CD4-positive, alpha-beta T cell (primary cell): ENCODE data around the gene GBA2. TPM values are rescaled to one million over a fixed set of nuclear protein-coding genes. Genes with fewer than 3 reads are reported as not detected.

Source experiments
- ATAC-seq: fragments of 200-7000 bp; cut with Tn5 transposase; one replicate; pipeline ENCODE4 v1.10.0; 2022; ENCODE audit warnings: mild to moderate bottlenecking; ENCODE audit not compliant: poor library complexity
- CTCF ChIA-PET: fragments of 350-600 bp; sonication (Branson Sonifier 250); formaldehyde crosslinking; loops from one replicate; lab custom pipeline; 2021; ENCODE audit warnings: antibody characterized with exemption, inconsistent platforms; lab: Charles Lee
- POLR2A ChIA-PET: fragments of 350-600 bp; sonication (Branson Sonifier 250); formaldehyde crosslinking; loops from one replicate; lab custom pipeline; 2021; ENCODE audit warnings: antibody characterized with exemption, inconsistent platforms; lab: Charles Lee
- DNase-seq, 14 experiments: peaks; one replicate each; pipeline ENCODE4 v3.0.0-alpha.2; 2013 to 2020; ENCODE audit warnings: mixed read lengths in 2 of 14
- H3K27ac ChIP-seq, 2 donors: one replicate each; pipeline versions ENCODE4 v1.5.1 to v1.7.0; 2013; ENCODE audit warnings: low read length in 2 of 2, low read depth in 1 of 2, mild to moderate bottlenecking in 1 of 2
- H3K27me3 ChIP-seq, 2 experiments: 1 replicate in 1 of 2; 2 replicates in 1 of 2; pipeline versions ENCODE4 v1.6.1 to v1.7.0; 2013; ENCODE audit warnings: low read length in 2 of 2, control low read depth in 1 of 2, mild to moderate bottlenecking in 1 of 2, moderate library complexity in 1 of 2; ENCODE audit not compliant: insufficient read depth in 2 of 2, control insufficient read depth in 1 of 2
- H3K36me3 ChIP-seq: one replicate; pipeline ENCODE4 v1.6.1; 2013; ENCODE audit warnings: low read length, control low read depth; ENCODE audit not compliant: insufficient read depth
- H3K4me1 ChIP-seq: one replicate; pipeline ENCODE4 v1.6.1; 2013; ENCODE audit warnings: low read length, control low read depth; ENCODE audit not compliant: insufficient read depth
- H3K4me3 ChIP-seq: one replicate; pipeline ENCODE4 v1.5.1; 2013; ENCODE audit warnings: mild to moderate bottlenecking, low read length, moderate library complexity
- H3K9me3 ChIP-seq, 2 experiments: 1 replicate in 1 of 2; 2 replicates in 1 of 2; pipeline versions ENCODE4 v1.6.1 to v1.7.0; 2013; ENCODE audit warnings: low read length in 2 of 2, mild to moderate bottlenecking in 2 of 2, control low read depth in 1 of 2, moderate library complexity in 1 of 2; ENCODE audit not compliant: control insufficient read depth in 1 of 2, insufficient read depth in 1 of 2
- H3K27ac Mint-ChIP-seq: one replicate; pipeline ENCODE4 v1.8.0; 2020; ENCODE audit warnings: mixed read lengths
- H3K27me3 Mint-ChIP-seq: one replicate; pipeline ENCODE4 v1.8.0; 2021; ENCODE audit warnings: mixed read lengths
- H3K36me3 Mint-ChIP-seq: one replicate; pipeline ENCODE4 v1.8.0; 2021; ENCODE audit warnings: low read depth, mixed read lengths
- H3K4me1 Mint-ChIP-seq: one replicate; pipeline ENCODE4 v1.8.0; 2021; ENCODE audit warnings: low read depth, mixed read lengths
- H3K4me3 Mint-ChIP-seq: one replicate; pipeline ENCODE4 v1.8.0; 2020; ENCODE audit warnings: mild to moderate bottlenecking, mixed read lengths
- H3K9me3 Mint-ChIP-seq: one replicate; pipeline ENCODE4 v1.8.0; 2020; ENCODE audit warnings: mixed read lengths
- intact Hi-C, 2 experiments: fragments of 100-400 bp; cut with DNase I in 1 of 2; cut with micrococcal nuclease in 1 of 2; formaldehyde crosslinking; loops; one replicate each; pipeline versions ENCODE4 v1.15.1 to v1.9.0; 2023 to 2025; cut with DNase I, micrococcal nuclease
- total RNA-seq, 174 experiments: library from RNA in 2 of 174; stranded (reverse) in 2 of 174; gene quantifications; one replicate each; pipeline ENCODE4 v1.2.3 and lab custom pipeline; 2021 to 2026
- TF ChIP-seq, protein P1 (sequence below): fragments of 200-600 bp; IDR thresholded peaks from one replicate; pipeline ENCODE4 v1.8.0; 2022; ENCODE audit warnings: antibody characterized with exemption, mild to moderate bottlenecking

The GBA2 gene
- total RNA-seq, 2 experiments from 2014 or later = 17.3 to 18.6 TPM

GRCh38 chr9:35700031-35700430 is 49.0 kb downstream of the GBA2 start:
- intact Hi-C loops = no loop called here
- DNase-seq (no peak), ATAC-seq (no peak)
- Histone ChIP-seq H3K36me3 (peaks cover 83% of the 10 kb centered on the region), H3K9me3 (no peaks in the 10 kb centered on the region), H3K27me3 (no peaks in the 10 kb centered on the region), H3K4me3 (no peak overlapping the region), H3K4me1 (peaks cover 8% of the 10 kb centered on the region), H3K27ac (no peak overlapping the region)
- H3K4me1 Mint-ChIP-seq = peaks cover 13% of the 10 kb centered on the region
- TF ChIP-seq, protein P1, sequence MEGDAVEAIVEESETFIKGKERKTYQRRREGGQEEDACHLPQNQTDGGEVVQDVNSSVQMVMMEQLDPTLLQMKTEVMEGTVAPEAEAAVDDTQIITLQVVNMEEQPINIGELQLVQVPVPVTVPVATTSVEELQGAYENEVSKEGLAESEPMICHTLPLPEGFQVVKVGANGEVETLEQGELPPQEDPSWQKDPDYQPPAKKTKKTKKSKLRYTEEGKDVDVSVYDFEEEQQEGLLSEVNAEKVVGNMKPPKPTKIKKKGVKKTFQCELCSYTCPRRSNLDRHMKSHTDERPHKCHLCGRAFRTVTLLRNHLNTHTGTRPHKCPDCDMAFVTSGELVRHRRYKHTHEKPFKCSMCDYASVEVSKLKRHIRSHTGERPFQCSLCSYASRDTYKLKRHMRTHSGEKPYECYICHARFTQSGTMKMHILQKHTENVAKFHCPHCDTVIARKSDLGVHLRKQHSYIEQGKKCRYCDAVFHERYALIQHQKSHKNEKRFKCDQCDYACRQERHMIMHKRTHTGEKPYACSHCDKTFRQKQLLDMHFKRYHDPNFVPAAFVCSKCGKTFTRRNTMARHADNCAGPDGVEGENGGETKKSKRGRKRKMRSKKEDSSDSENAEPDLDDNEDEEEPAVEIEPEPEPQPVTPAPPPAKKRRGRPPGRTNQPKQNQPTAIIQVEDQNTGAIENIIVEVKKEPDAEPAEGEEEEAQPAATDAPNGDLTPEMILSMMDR = no peak
- no peak overlapping the region for H3K4me3 Mint-ChIP-seq
- no peak overlapping the region for H3K27ac Mint-ChIP-seq
- H3K9me3 Mint-ChIP-seq = no peaks in the 10 kb centered on the region
- POLR2A ChIA-PET = interaction anchor here (1.3 kb wide), 1 partner anchor 54 kb away, joined by 4 read pairs; no protein-coding TSS in a partner anchor
- CTCF ChIA-PET = no interaction called here
- H3K27me3 Mint-ChIP-seq = no peaks in the 10 kb centered on the region
- H3K36me3 Mint-ChIP-seq = no peaks in the 10 kb centered on the region

DNA sequence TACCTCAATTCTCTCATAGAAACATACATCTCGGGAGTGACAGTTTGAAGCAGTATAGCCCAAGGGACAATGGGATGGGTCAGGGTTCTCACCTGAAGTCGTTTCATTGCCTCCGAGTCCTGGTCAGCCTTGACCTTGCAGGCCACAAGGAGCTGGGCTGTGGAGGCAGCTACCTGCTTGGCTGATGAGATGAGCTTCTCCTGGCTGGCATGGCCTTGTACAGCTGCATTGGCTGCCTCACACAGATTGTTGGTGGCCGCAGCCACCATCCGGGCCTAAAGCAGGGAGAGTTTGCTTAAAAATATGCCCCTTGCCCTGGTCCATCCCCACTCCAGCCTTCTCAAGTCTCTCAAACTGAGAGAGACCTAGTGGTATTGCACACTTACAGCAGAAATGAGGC is 50.8 kb downstream of the GBA2 start:
- Histone ChIP-seq H3K27me3 (no peaks in the 10 kb centered on the region), H3K4me1 (peaks cover 8% of the 10 kb centered on the region), H3K4me3 (no peak overlapping the region), H3K27ac (no peak overlapping the region), H3K9me3 (no peaks in the 10 kb centered on the region), H3K36me3 (peaks cover 65% of the 10 kb centered on the region)
- intact Hi-C loops = no loop called here
- TF ChIP-seq, protein P1 = no peak
- ChIA-PET POLR2A (interaction anchor here (0.6 kb wide), 1 partner anchor 51 kb away, joined by 3 read pairs; no protein-coding TSS in a partner anchor), CTCF (interaction anchor here (1.0 to 3.3 kb wide), 4 partner anchors 10 to 95 kb away, joined by 5 to 32 read pairs (median 20); partner anchors contain the start of gene TLN1)
- Mint-ChIP-seq H3K27me3 (no peaks in the 10 kb centered on the region), H3K36me3 (no peaks in the 10 kb centered on the region), H3K27ac (no peak overlapping the region), H3K4me1 (peaks cover 13% of the 10 kb centered on the region), H3K9me3 (no peaks in the 10 kb centered on the region), H3K4me3 (no peak overlapping the region)
- no peak for ATAC-seq
- no peak for DNase-seq

DNA sequence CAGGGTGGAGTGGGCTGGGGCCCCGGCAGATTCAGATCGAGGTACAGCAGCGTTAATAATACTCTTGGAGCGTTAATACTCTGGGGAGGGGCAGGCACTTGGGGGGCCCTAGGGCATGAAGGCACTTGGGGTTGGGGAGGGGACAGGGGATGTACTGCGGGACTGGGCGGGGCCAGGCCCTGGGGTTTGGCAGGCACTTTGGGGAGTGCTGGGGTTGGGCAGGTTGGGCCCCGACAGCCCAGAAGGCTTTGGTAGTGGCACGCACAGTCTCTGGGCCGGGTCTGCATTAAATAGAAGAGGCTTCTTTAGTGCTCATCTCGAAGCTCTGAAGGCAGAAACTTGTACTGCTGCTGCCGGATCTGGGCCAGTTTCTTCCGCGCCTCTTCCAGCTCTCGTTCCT is 51.5 kb downstream of the GBA2 start:
- Histone ChIP-seq H3K4me3 (no peak overlapping the region), H3K27me3 (no peaks in the 10 kb centered on the region), H3K9me3 (no peaks in the 10 kb centered on the region), H3K4me1 (peaks cover 8% of the 10 kb centered on the region), H3K36me3 (peaks cover 58% of the 10 kb centered on the region), H3K27ac (no peak overlapping the region)
- H3K27ac Mint-ChIP-seq = no peak overlapping the region
- TF ChIP-seq, protein P1 = no peak
- no peak overlapping the region for H3K4me3 Mint-ChIP-seq
- intact Hi-C loops = loop anchor here (2.0 kb wide), 5 partner anchors 29 to 93 kb away; partner anchors contain the start of genes CCDC107 (in 2 of the 2), RMRP (in 2 of the 2) and TESK1 (in 1 of the 2)
- H3K36me3 Mint-ChIP-seq = no peaks in the 10 kb centered on the region
- ChIA-PET CTCF (interaction anchor here (0.9 to 3.3 kb wide), 9 partner anchors 10 to 94 kb away, joined by 3 to 32 read pairs (median 14); partner anchors contain the start of genes CCDC107, RMRP and TLN1), POLR2A (interaction anchor here (0.5 to 2.8 kb wide), 4 partner anchors 31 to 65 kb away, joined by 4 to 24 read pairs (median 13); partner anchors contain the start of genes CCDC107 and RMRP)
- no peak for ATAC-seq
- no peak for DNase-seq
- H3K9me3 Mint-ChIP-seq = no peaks in the 10 kb centered on the region
- H3K4me1 Mint-ChIP-seq = peaks cover 13% of the 10 kb centered on the region
- no peaks in the 10 kb centered on the region for H3K27me3 Mint-ChIP-seq
